H1 (cell line): ENCODE measurements around the gene STAT2. TPM values are rescaled to one million over a fixed set of nuclear protein-coding genes. Genes with fewer than 3 reads are reported as not detected.

ENCODE experiments used
- CTCF ChIA-PET: fragments of 300-600 bp; sonication (Branson Sonifier 250); formaldehyde crosslinking; loops from one replicate; lab custom pipeline; 2021; ENCODE audit not compliant: partially characterized antibody; lab: Charles Lee
- POLR2A ChIA-PET: fragments of 300-600 bp; sonication (Branson Sonifier 250); formaldehyde crosslinking; loops from one replicate; lab custom pipeline; 2021; ENCODE audit warnings: inconsistent platforms; ENCODE audit not compliant: partially characterized antibody; lab: Charles Lee
- DNase-seq, 2 experiments: peaks; one replicate each; pipeline versions ENCODE4 v3.0.0 to v3.0.0-alpha.2; 2010 to 2022; ENCODE audit warnings: low spot score in 2 of 2, low read depth in 1 of 2, mixed read lengths in 1 of 2
- FAIRE-seq: peaks from 2 replicates; lab custom pipeline; 2011; peaks lifted over from hg19 to GRCh38; lab: Jason Lieb, UNC
- H2AFZ ChIP-seq: 2 replicates; pipeline ENCODE4 v1.8.1; 2012; ENCODE audit warnings: low read length, inconsistent platforms
- H2AK5ac ChIP-seq: 2 replicates; pipeline ENCODE4 v1.6.1; 2013; ENCODE audit warnings: low read depth, low read length
- H2BK120ac ChIP-seq: replicated peaks from 2 replicates; pipeline ENCODE3; 2013; ENCODE audit warnings: low read depth, low read length, inconsistent platforms
- H2BK12ac ChIP-seq: 2 replicates; pipeline ENCODE4 v1.6.1; 2013; ENCODE audit warnings: low read depth, low read length
- H2BK15ac ChIP-seq: 2 replicates; pipeline ENCODE4 v1.6.1; 2013; ENCODE audit warnings: low read length
- H2BK20ac ChIP-seq: 2 replicates; pipeline ENCODE4 v1.6.1; 2013; ENCODE audit warnings: low read length
- H2BK5ac ChIP-seq: 2 replicates; pipeline ENCODE4 v1.6.1; 2013; ENCODE audit warnings: low read depth, low read length
- H3K14ac ChIP-seq: 2 replicates; pipeline ENCODE4 v1.6.1; 2013; ENCODE audit warnings: inconsistent platforms; ENCODE audit not compliant: insufficient read length
- H3K18ac ChIP-seq: 2 replicates; pipeline ENCODE4 v1.6.1; 2013; ENCODE audit warnings: low read length; ENCODE audit errors: extremely low read depth
- H3K23ac ChIP-seq: 2 replicates; pipeline ENCODE4 v1.6.1; 2013; ENCODE audit warnings: inconsistent platforms; ENCODE audit not compliant: insufficient read length
- H3K23me2 ChIP-seq: 2 replicates; pipeline ENCODE4 v1.6.1; 2013; ENCODE audit warnings: low read depth, low read length
- H3K27ac ChIP-seq: 2 replicates; pipeline ENCODE4 v1.6.1; 2011; ENCODE audit warnings: low read depth, low read length, inconsistent platforms
- H3K27me3 ChIP-seq, 4 experiments: replicated peaks in 1 of 4; 1 replicate in 1 of 4; 2 replicates in 3 of 4; pipeline versions ENCODE4 v1.6.1 to v1.8.1; 2011 to 2013; ENCODE audit warnings: low read length in 3 of 4, mild to moderate bottlenecking in 3 of 4, inconsistent platforms in 2 of 4, mixed read lengths in 2 of 4, moderate library complexity in 1 of 4; ENCODE audit not compliant: control insufficient read depth in 3 of 4, insufficient read depth in 3 of 4; ENCODE audit errors: extremely low read depth in 1 of 4
- H3K36me3 ChIP-seq, 4 experiments: 2 replicates each; pipeline versions ENCODE4 v1.6.1 to v1.8.1; 2011 to 2013; ENCODE audit warnings: mild to moderate bottlenecking in 4 of 4, low read length in 3 of 4, moderate library complexity in 2 of 4, control low read depth in 1 of 4, inconsistent platforms in 1 of 4; ENCODE audit not compliant: insufficient read depth in 4 of 4, control insufficient read depth in 2 of 4
- H3K4ac ChIP-seq: replicated peaks from 2 replicates; pipeline ENCODE3; 2013; ENCODE audit warnings: low read length, low read depth, mixed read lengths, inconsistent platforms; ENCODE audit not compliant: insufficient read length
- H3K4me1 ChIP-seq, 4 experiments: replicated peaks in 1 of 4; 1 replicate in 1 of 4; 2 replicates in 3 of 4; pipeline versions ENCODE4 v1.6.1 to v1.8.1; 2011 to 2013; ENCODE audit warnings: low read length in 3 of 4, inconsistent platforms in 2 of 4, mixed read lengths in 1 of 4; ENCODE audit not compliant: insufficient read depth in 4 of 4, control insufficient read depth in 3 of 4
- H3K4me2 ChIP-seq, 2 experiments: 2 replicates each; pipeline versions ENCODE4 v1.6.1 to v1.8.1; 2011 to 2013; ENCODE audit warnings: low read depth in 2 of 2, low read length in 2 of 2, control low read depth in 1 of 2, inconsistent platforms in 1 of 2, mild to moderate bottlenecking in 1 of 2; ENCODE audit not compliant: insufficient read depth in 1 of 2
- H3K4me3 ChIP-seq, 4 experiments: fragments of 200-600, 300-600 bp in 1 of 4; sonication (generic), shearing (Covaris generic), sonication (Bioruptor Twin) in 1 of 4; 2 replicates each; pipeline versions ENCODE4 v1.5.1 to v1.8.1; 2011 to 2016; ENCODE audit warnings: low read length in 4 of 4, low read depth in 3 of 4, control low read depth in 2 of 4, inconsistent platforms in 2 of 4, mild to moderate bottlenecking in 2 of 4, mixed read lengths in 1 of 4, moderate library complexity in 1 of 4; ENCODE audit not compliant: insufficient read depth in 2 of 4; ENCODE audit errors: extremely low read depth in 1 of 4
- H3K56ac ChIP-seq: replicated peaks from 2 replicates; pipeline ENCODE3; 2013; ENCODE audit warnings: low read depth, mild to moderate bottlenecking, mixed read lengths, low read length, inconsistent platforms; ENCODE audit not compliant: insufficient read length
- H3K79me1 ChIP-seq: 2 replicates; pipeline ENCODE4 v1.6.1; 2013; ENCODE audit warnings: low read depth, low read length, control low read depth
- H3K79me2 ChIP-seq, 2 experiments: 2 replicates each; pipeline versions ENCODE4 v1.6.1 to v1.8.1; 2012 to 2013; ENCODE audit warnings: low read length in 2 of 2, mild to moderate bottlenecking in 2 of 2, inconsistent platforms in 1 of 2; ENCODE audit not compliant: insufficient read depth in 2 of 2, control insufficient read depth in 1 of 2
- H3K9ac ChIP-seq, 4 experiments: replicated peaks in 1 of 4; 1 replicate in 1 of 4; 2 replicates in 3 of 4; pipeline versions ENCODE4 v1.6.1 to v1.8.1; 2011 to 2013; ENCODE audit warnings: low read depth in 3 of 4, low read length in 3 of 4, control low read depth in 2 of 4, mild to moderate bottlenecking in 2 of 4, moderate library complexity in 2 of 4, inconsistent platforms in 1 of 4; ENCODE audit errors: extremely low read depth in 1 of 4
- H3K9me3 ChIP-seq, 2 experiments: 2 replicates each; pipeline versions ENCODE4 v1.6.1 to v1.8.1; 2012 to 2013; ENCODE audit warnings: mild to moderate bottlenecking in 2 of 2, moderate library complexity in 2 of 2, control low read depth in 1 of 2, inconsistent platforms in 1 of 2, low read depth in 1 of 2, low read length in 1 of 2, mixed read lengths in 1 of 2; ENCODE audit not compliant: insufficient read depth in 2 of 2
- H4K20me1 ChIP-seq, 2 experiments: replicated peaks in 1 of 2; 2 replicates each; pipeline versions ENCODE3 to v1.8.1; 2011 to 2013; ENCODE audit warnings: inconsistent platforms in 2 of 2, low read length in 2 of 2, mild to moderate bottlenecking in 1 of 2; ENCODE audit not compliant: insufficient read depth in 2 of 2, control insufficient read depth in 1 of 2
- H4K5ac ChIP-seq: 2 replicates; pipeline ENCODE4 v1.6.1; 2013; ENCODE audit warnings: low read length, low read depth, mixed read lengths, inconsistent platforms; ENCODE audit not compliant: insufficient read length
- H4K8ac ChIP-seq: 2 replicates; pipeline ENCODE4 v1.8.0; 2013; ENCODE audit warnings: mild to moderate bottlenecking, moderate library complexity, low read length, inconsistent platforms; ENCODE audit not compliant: insufficient read depth; ENCODE audit errors: extremely low read depth
- H4K91ac ChIP-seq: replicated peaks from 2 replicates; pipeline ENCODE3; 2013; ENCODE audit warnings: low read length, mixed read lengths, inconsistent platforms; ENCODE audit not compliant: insufficient read length
- CHD2 ChIP-seq: IDR thresholded peaks from 2 replicates; pipeline ENCODE4 v1.6.1; 2012; ENCODE audit warnings: low read length, improper control_type of control experiment
- KDM4A ChIP-seq: IDR thresholded peaks from one replicate; pipeline ENCODE4 v1.7.1; 2012; ENCODE audit warnings: low read depth, mild to moderate bottlenecking, moderate library complexity, low read length, inconsistent platforms; ENCODE audit not compliant: severe bottlenecking
- POLR2A ChIP-seq, 2 experiments: IDR thresholded peaks; 1 replicate in 1 of 2; 2 replicates in 1 of 2; pipeline ENCODE4 v1.6.1; 2011; ENCODE audit warnings: low read depth in 2 of 2, low read length in 2 of 2, mild to moderate bottlenecking in 2 of 2; ENCODE audit errors: control extremely low read depth in 1 of 2
- RXRA ChIP-seq: IDR thresholded peaks from 2 replicates; pipeline ENCODE4 v1.6.1; 2011; ENCODE audit warnings: low read depth, mild to moderate bottlenecking, low read length, moderate library complexity; ENCODE audit not compliant: insufficient read depth
- SP2 ChIP-seq: IDR thresholded peaks from 2 replicates; pipeline ENCODE4 v1.6.1; 2012; ENCODE audit warnings: mild to moderate bottlenecking, low read length, inconsistent platforms
- SP4 ChIP-seq: IDR thresholded peaks from 2 replicates; pipeline ENCODE4 v1.6.1; 2012; ENCODE audit warnings: low read length, inconsistent platforms
- SRF ChIP-seq: IDR thresholded peaks from 2 replicates; pipeline ENCODE4 v1.6.1; 2011; ENCODE audit warnings: mild to moderate bottlenecking, low read depth, low read length, moderate library complexity
- TAF1 ChIP-seq: IDR thresholded peaks from 2 replicates; pipeline ENCODE4 v1.6.1; 2011; ENCODE audit warnings: mild to moderate bottlenecking, low read depth, low read length
- ZNF274 ChIP-seq: IDR thresholded peaks from 2 replicates; pipeline ENCODE4 v1.7.0; 2012; ENCODE audit warnings: low read length, borderline replicate concordance; ENCODE audit errors: extremely low read depth
- WGBS, 2 experiments: shearing (Covaris generic) in 1 of 2; methylation state at CpG; one replicate each; pipeline versions ENCODE4 v1.1.6 to v1.1.7; 2013 to 2015; ENCODE audit warnings: low lambda C conversion rate in 2 of 2, mixed read lengths in 2 of 2, inconsistent platforms in 1 of 2, low coverage in 1 of 2, missing lambda C conversion rate in 1 of 2; ENCODE audit not compliant: insufficient replicate concordance in 2 of 2, insufficient coverage in 1 of 2, insufficient read length in 1 of 2; ENCODE audit errors: extremely low coverage in 1 of 2, missing lambda C conversion rate in 1 of 2; 5-methylcytosine and 5-hydroxymethylcytosine counted together
- polyA plus RNA-seq, 7 experiments: library from polyadenylated mRNA; depleted of rRNA in 3 of 7; stranded (reverse) in 5 of 7; unstranded in 2 of 7; fragments of >200 nt in 5 of 7; fragments of 200-250 nt in 2 of 7; gene quantifications; 1 replicate in 5 of 7; 2 replicates in 1 of 7; 4 replicates in 1 of 7; pipeline versions ENCODE4 v1.2.1 to v1.2.3, GENCODE V29; 2011 to 2013; ENCODE audit warnings: missing spikeins in 2 of 7, mixed read lengths in 2 of 7
- total RNA-seq: library from RNA; stranded (reverse); fragmentation: NEBNext Ultra II Directional; extraction: Animal tissue kit (Norgen Biotek cat#: 25700); gene quantifications from 2 replicates; pipeline ENCODE4 v1.2.1, GENCODE V29; 2021
- TF ChIP-seq, protein P1 (sequence below): IDR thresholded peaks from 2 replicates; pipeline ENCODE4 v1.6.1; 2012; ENCODE audit warnings: low read length, inconsistent platforms

Gene STAT2
- total and polyA plus RNA-seq, 2 of the 8 experiments (the other 6 are each of a cell fraction or from before 2014, with no cell fraction given), result 37.1 to 44.7 TPM

DNA sequence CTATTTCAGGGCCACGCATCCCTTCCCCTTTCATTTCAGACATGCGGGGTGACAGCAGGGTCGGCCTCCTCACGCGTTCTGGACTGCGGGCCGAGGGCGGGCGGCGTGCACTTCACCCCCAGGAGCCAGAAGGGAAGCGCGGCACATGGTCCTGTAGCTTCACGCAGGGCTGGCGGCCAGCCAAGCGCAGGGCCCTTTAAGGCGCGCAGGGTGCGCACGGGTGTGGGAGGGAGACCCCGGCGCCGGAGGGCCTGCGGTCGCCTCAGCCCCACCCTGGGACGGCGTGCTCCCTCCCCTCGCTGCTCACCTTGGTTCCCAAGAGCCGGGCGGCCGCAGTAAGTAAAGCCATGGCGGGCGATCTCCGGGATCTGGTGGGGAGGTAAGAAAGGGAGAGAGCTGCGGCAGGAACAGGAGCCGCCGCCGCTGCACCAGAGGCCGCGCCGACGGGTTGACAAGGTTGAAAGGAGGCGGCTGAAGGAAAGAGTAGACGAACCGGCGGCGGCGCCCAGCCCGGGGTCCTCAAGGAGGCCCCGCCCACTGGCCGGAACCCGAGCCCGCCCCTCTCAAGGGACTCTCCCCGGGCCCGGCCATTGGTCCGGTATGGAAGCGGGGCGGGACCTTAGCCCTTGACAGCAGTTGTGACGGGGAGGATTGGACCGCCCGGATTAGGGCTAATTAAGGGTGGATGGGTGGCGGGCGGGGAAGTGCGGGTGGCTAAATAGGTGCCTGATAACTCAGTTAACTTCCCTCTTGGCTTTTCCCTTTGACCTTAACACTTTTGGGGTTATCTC, 59.9 kb downstream of the STAT2 start, which contains the start of gene CS:
TSS of gene CS (minus strand) at position 478 of the 791 bp plus-strand sequence. CDS start at position 349, 129 bp downstream.
- Histone ChIP-seq H3K27ac (peak within 1 kb of the TSS; percentile 78), H3K36me3 (peaks cover 2 to 6% (median 4%) of the 10 kb centered on the region in 4 experiments; a peak in 5 of 8 replicates), H3K23ac (no peak within 1 kb of the TSS), H2BK20ac (no peak within 1 kb of the TSS), H3K79me1 (no peaks in the 10 kb centered on the region), H3K9ac (peak within 1 kb of the TSS; percentile 65 to 75 (median 68)), H3K14ac (no peak within 1 kb of the TSS), H2AK5ac (no peak within 1 kb of the TSS), H4K8ac (peak within 1 kb of the TSS; percentile 63; the same call in 1 of the 2 replicates), H2BK120ac (no peak within 1 kb of the TSS), H3K4me1 (peaks cover 0 to 9% (median 2%) of the 10 kb centered on the region in 4 experiments; a peak in 4 of 7 replicates), H3K18ac (peak within 1 kb of the TSS; percentile 86), H4K5ac (peak within 1 kb of the TSS; percentile 10), H3K9me3 (no peaks in the 10 kb centered on the region), H2BK15ac (no peak within 1 kb of the TSS), H3K4me2 (peak within 1 kb of the TSS; percentile 82 to 90), H3K4ac (no peak within 1 kb of the TSS), H3K4me3 (peak within 1 kb of the TSS; percentile 95 to 99 (median 96)), H2BK12ac (peak within 1 kb of the TSS; percentile 77; the same call in 1 of the 2 replicates), H3K56ac (peak within 1 kb of the TSS; percentile 24), H3K79me2 (peaks cover 12 to 38% of the 10 kb centered on the region in 2 experiments), H4K91ac (no peak within 1 kb of the TSS), H4K20me1 (peaks cover 0 to 2% of the 10 kb centered on the region in 2 experiments), H2BK5ac (peak within 1 kb of the TSS; percentile 86), H2AFZ (no peak within 1 kb of the TSS), H3K27me3 (no peaks in the 10 kb centered on the region), H3K23me2 (peaks cover 3% of the 10 kb centered on the region; the same call in 1 of the 2 replicates)
- peak; percentile 92 to 97 for DNase-seq
- no peak for FAIRE-seq
- CTCF ChIA-PET, result interaction anchor here (1.3 to 1.6 kb wide), 2 partner anchors 77 to 110 kb away, joined by 3 read pairs; partner anchors contain the start of gene SMARCC2
- POLR2A ChIA-PET, result interaction anchor here (0.7 to 2.1 kb wide), 14 partner anchors 18 to 183 kb away, joined by 3 to 14 read pairs (median 4); partner anchors contain the start of genes ANKRD52, COQ10A, IL23A and PAN2
- WGBS, 2 experiments, result 0% methylated on average over 56 of the region's 63 CpGs; no CpG with 5 or more reads in 1 of the 2 experiments
- TF ChIP-seq ZNF274, result no peak
- TF ChIP-seq CHD2, result 0 out of 2 replicates have a peak, but pooled peaks have one; percentile 29
- TF ChIP-seq, protein P1, sequence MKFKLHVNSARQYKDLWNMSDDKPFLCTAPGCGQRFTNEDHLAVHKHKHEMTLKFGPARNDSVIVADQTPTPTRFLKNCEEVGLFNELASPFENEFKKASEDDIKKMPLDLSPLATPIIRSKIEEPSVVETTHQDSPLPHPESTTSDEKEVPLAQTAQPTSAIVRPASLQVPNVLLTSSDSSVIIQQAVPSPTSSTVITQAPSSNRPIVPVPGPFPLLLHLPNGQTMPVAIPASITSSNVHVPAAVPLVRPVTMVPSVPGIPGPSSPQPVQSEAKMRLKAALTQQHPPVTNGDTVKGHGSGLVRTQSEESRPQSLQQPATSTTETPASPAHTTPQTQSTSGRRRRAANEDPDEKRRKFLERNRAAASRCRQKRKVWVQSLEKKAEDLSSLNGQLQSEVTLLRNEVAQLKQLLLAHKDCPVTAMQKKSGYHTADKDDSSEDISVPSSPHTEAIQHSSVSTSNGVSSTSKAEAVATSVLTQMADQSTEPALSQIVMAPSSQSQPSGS, result no peak
- no peak for TF ChIP-seq RXRA
- TF ChIP-seq KDM4A, result peak; percentile 51
- TF ChIP-seq POLR2A (IDR thresholded peaks at IDR 0.05; ENCODE audit: control extremely low read depth in 1 of 2, low read depth in 2 of 2, low read length in 2 of 2), result peak; percentile 4 to 70; a peak in 2 of 3 replicates
- peak; percentile 92; the same call in 1 of the 2 replicates for TF ChIP-seq SP4
- 0 out of 2 replicates have a peak, but pooled peaks have one; percentile 12 for TF ChIP-seq SP2
- peak; percentile 25; the same call in 1 of the 2 replicates for TF ChIP-seq SRF
- TF ChIP-seq TAF1, result peak; percentile 86
